ENCODE data around the gene MACROD2. TPM values are rescaled to one million over a fixed set of nuclear protein-coding genes. Genes with fewer than 3 reads are reported as not detected.

MACROD2 gene
- total RNA-seq, 1 experiment from 2014 or later: 3.7 TPM

DNA sequence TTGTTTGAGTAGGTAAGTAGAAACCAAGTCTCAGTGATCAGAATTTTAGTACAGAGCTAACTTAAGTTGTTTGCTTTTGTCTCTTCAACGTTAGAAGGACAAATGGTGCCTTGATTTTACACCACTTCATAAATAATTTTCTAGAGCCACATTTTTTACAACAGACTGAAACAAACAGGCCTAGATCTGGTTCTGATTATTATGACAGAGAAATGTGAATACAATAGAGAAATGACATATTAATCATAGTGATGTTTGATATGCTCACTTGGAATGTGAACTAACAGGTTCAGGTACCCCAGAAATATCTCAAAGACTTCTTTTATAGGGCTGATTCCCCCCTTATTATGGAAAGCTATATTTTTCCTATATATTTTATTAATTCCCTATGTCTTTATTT lies 1817.4 kb downstream of the MACROD2 start (continued):
- TF ChIP-seq, protein P1, sequence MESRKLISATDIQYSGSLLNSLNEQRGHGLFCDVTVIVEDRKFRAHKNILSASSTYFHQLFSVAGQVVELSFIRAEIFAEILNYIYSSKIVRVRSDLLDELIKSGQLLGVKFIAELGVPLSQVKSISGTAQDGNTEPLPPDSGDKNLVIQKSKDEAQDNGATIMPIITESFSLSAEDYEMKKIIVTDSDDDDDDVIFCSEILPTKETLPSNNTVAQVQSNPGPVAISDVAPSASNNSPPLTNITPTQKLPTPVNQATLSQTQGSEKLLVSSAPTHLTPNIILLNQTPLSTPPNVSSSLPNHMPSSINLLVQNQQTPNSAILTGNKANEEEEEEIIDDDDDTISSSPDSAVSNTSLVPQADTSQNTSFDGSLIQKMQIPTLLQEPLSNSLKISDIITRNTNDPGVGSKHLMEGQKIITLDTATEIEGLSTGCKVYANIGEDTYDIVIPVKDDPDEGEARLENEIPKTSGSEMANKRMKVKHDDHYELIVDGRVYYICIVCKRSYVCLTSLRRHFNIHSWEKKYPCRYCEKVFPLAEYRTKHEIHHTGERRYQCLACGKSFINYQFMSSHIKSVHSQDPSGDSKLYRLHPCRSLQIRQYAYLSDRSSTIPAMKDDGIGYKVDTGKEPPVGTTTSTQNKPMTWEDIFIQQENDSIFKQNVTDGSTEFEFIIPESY (IDR thresholded peaks at IDR 0.05; ENCODE audit: extremely low read depth, insufficient replicate concordance, low read length): no peak
- TF ChIP-seq FOSL1 (IDR thresholded peaks at IDR 0.05; ENCODE audit: low read depth) (no peak), YY1 (IDR thresholded peaks at IDR 0.05; ENCODE audit: extremely low read depth, insufficient replicate concordance, low read depth, low read length) (no peak), ELF1 (IDR thresholded peaks at IDR 0.05; ENCODE audit: borderline replicate concordance, low read depth) (no peak), CBX3 (IDR thresholded peaks at IDR 0.05; ENCODE audit: low read depth) (no peak), ZFX (IDR thresholded peaks at IDR 0.05) (no peak), POLR2A (IDR thresholded peaks at IDR 0.05; ENCODE audit: borderline replicate concordance, extremely low read depth, insufficient read depth, insufficient read length) (no peak), CEBPB (IDR thresholded peaks at IDR 0.05; ENCODE audit: low read depth) (no peak), RAD21 (IDR thresholded peaks at IDR 0.05; ENCODE audit: low read depth) (no peak), POLR2AphosphoS5 (IDR thresholded peaks at IDR 0.05; ENCODE audit: low read depth, low read length) (no peak), TCF7L2 (IDR thresholded peaks at IDR 0.05; ENCODE audit: borderline replicate concordance, extremely low read depth, insufficient read depth, insufficient read length) (no peak)

DNA sequence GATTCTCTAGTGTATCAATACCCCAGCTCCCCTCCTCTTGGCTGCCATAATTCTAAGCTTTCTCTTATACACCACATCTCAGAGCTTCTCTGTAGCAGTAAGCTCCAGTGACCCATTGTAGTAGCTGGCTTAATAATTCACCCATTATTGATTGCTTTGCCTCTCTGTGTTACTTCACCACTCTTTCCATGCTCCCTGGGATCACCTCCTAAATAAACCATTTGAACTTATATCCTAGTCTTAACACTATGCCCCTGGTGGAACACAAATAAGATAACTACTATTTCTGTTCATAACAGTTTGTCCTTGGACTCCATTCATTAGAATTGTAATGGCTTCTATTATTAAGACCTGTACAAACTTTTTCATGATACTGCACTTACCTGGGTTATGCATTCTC lies 1819.0 kb downstream of the MACROD2 start:
- BruUV-seq (replicated peaks): no TSS peak
- Histone ChIP-seq H3K4me1 (ENCODE audit: control insufficient read depth in 1 of 2, insufficient read depth in 2 of 2, low read length in 2 of 2) (no peaks in the 10 kb centered on the region), H3K27ac (ENCODE audit: low read depth, low read length) (no peak overlapping the region), H4K20me1 (ENCODE audit: insufficient read depth) (no peaks in the 10 kb centered on the region), H3K4me2 (ENCODE audit: low read length) (no peak overlapping the region), H3K9ac (ENCODE audit: low read length) (no peak overlapping the region), H3K4me3 (replicated peaks in 1 of 2; ENCODE audit: low read depth in 1 of 2, low read length in 2 of 2) (no peak overlapping the region), H3K27me3 (ENCODE audit: insufficient read depth, low read length) (no peaks in the 10 kb centered on the region), H3K36me3 (ENCODE audit: control insufficient read depth in 1 of 2, insufficient read depth in 2 of 2, low read length in 2 of 2) (no peaks in the 10 kb centered on the region), H3K79me2 (ENCODE audit: insufficient read depth, low read length) (no peaks in the 10 kb centered on the region), H3K9me3 (ENCODE audit: control insufficient read depth in 1 of 2, insufficient read depth in 1 of 2, low read depth in 1 of 2, low read length in 2 of 2) (peaks cover 4 to 20% of the 10 kb centered on the region in 2 experiments; a peak in 2 of 4 replicates), H2AFZ (ENCODE audit: low read depth, low read length, poor library complexity, severe bottlenecking) (no peak overlapping the region), H3K9me2 (ENCODE audit: insufficient read depth) (no peaks in the 10 kb centered on the region)
- RAD21 ChIA-PET (ENCODE audit: low non-redundant PET in 1 of 2, low total read pairs in 2 of 2, uncharacterized antibody in 2 of 2, unreplicated experiment in 2 of 2): no interaction called here
- ATAC-seq (no peak), DNase-seq (ENCODE audit: low read depth, low spot score) (no peak)
- intact Hi-C loops (cut with micrococcal nuclease): no loop called here
- CTCF ChIA-PET: no interaction called here
- POLR2A ChIA-PET: no interaction called here
- TF ChIP-seq ZNF274 (IDR thresholded peaks at IDR 0.05; ENCODE audit: low read depth, low read length) (no peak), ZFX (IDR thresholded peaks at IDR 0.05) (no peak), JUND (IDR thresholded peaks at IDR 0.05) (no peak), CBX3 (IDR thresholded peaks at IDR 0.05; ENCODE audit: low read depth) (no peak), ELF1 (IDR thresholded peaks at IDR 0.05; ENCODE audit: borderline replicate concordance, low read depth) (no peak), TCF7L2 (IDR thresholded peaks at IDR 0.05; ENCODE audit: borderline replicate concordance, extremely low read depth, insufficient read depth, insufficient read length) (no peak), EGR1 (IDR thresholded peaks at IDR 0.05; ENCODE audit: low read depth) (no peak), CEBPB (IDR thresholded peaks at IDR 0.05; ENCODE audit: low read depth) (no peak), SP1 (IDR thresholded peaks at IDR 0.05; ENCODE audit: low read depth) (no peak), EZH2phosphoT487 (IDR thresholded peaks at IDR 0.05; ENCODE audit: borderline replicate concordance) (no peak), FOSL1 (IDR thresholded peaks at IDR 0.05; ENCODE audit: low read depth) (no peak)
- TF ChIP-seq, protein P2, sequence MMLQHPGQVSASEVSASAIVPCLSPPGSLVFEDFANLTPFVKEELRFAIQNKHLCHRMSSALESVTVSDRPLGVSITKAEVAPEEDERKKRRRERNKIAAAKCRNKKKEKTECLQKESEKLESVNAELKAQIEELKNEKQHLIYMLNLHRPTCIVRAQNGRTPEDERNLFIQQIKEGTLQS (IDR thresholded peaks at IDR 0.05): no peak
- TF ChIP-seq, protein P1 (IDR thresholded peaks at IDR 0.05; ENCODE audit: extremely low read depth, insufficient replicate concordance, low read length): no peak
- TF ChIP-seq, protein P3, sequence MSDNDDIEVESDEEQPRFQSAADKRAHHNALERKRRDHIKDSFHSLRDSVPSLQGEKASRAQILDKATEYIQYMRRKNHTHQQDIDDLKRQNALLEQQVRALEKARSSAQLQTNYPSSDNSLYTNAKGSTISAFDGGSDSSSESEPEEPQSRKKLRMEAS (IDR thresholded peaks at IDR 0.05): no peak
- TF ChIP-seq, protein P4, sequence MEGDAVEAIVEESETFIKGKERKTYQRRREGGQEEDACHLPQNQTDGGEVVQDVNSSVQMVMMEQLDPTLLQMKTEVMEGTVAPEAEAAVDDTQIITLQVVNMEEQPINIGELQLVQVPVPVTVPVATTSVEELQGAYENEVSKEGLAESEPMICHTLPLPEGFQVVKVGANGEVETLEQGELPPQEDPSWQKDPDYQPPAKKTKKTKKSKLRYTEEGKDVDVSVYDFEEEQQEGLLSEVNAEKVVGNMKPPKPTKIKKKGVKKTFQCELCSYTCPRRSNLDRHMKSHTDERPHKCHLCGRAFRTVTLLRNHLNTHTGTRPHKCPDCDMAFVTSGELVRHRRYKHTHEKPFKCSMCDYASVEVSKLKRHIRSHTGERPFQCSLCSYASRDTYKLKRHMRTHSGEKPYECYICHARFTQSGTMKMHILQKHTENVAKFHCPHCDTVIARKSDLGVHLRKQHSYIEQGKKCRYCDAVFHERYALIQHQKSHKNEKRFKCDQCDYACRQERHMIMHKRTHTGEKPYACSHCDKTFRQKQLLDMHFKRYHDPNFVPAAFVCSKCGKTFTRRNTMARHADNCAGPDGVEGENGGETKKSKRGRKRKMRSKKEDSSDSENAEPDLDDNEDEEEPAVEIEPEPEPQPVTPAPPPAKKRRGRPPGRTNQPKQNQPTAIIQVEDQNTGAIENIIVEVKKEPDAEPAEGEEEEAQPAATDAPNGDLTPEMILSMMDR (IDR thresholded peaks at IDR 0.05 in 2 of 3, conservative IDR thresholded peaks at IDR 0.05 in 1 of 3; ENCODE audit: borderline replicate concordance in 1 of 3, insufficient read depth in 1 of 3, low read depth in 2 of 3, low read length in 2 of 3): no peak

Measured in HCT116 (cell line).